22Rv1 (cell line): ENCODE results near the gene CALHM1.

Experiments used
- H3K27ac ChIP-seq: fragments of 450-650 bp; 2 replicates; pipeline ENCODE4 v1.5.1; 2017
- ZFX ChIP-seq: fragments of 450-650 bp; IDR thresholded peaks from 2 replicates; pipeline ENCODE4 v1.6.1; 2017; ENCODE audit warnings: antibody characterized with exemption, borderline replicate concordance
- TF ChIP-seq, protein P1 (sequence below): fragments of 450-650 bp; IDR thresholded peaks from 2 replicates; pipeline ENCODE4 v1.5.1; 2017; ENCODE audit warnings: mild to moderate bottlenecking

Gene CALHM1

DNA sequence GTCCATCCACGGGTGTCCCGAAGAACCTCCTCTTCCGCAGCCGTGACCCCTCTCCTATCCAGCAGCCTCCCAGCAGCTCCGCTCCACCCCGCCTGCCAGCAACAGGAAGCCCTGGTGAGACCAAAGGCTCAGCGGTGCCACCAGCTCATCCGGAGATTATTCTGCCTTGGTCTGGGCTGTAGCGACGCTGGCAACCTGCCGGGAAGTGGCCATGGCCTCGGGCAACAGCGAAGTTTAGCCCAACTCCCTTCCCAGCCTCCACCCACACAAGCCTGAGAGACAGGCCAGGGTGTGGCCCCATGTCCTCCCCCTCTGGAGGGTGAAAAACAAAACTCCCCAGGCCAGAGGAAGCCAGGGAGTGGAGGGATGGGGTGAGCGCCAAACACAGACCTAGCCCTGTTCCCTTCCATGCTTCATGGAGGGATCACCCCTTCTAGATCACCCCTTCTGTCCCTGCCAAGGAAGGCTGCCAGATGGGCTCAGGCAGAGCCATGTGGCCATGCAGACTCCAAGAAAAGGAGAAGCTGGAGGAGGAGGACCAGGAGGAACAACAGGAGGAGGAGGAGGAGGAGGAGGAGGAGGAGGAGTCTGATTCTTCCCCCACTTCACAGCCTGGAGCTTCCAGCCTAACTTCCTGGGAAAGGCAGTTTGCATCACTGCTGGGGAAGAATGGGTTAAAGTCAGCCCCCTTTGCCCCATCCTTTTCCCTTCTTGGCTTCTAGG lies 7.4 kb downstream of the CALHM1 start:
- TF ChIP-seq, protein P1, sequence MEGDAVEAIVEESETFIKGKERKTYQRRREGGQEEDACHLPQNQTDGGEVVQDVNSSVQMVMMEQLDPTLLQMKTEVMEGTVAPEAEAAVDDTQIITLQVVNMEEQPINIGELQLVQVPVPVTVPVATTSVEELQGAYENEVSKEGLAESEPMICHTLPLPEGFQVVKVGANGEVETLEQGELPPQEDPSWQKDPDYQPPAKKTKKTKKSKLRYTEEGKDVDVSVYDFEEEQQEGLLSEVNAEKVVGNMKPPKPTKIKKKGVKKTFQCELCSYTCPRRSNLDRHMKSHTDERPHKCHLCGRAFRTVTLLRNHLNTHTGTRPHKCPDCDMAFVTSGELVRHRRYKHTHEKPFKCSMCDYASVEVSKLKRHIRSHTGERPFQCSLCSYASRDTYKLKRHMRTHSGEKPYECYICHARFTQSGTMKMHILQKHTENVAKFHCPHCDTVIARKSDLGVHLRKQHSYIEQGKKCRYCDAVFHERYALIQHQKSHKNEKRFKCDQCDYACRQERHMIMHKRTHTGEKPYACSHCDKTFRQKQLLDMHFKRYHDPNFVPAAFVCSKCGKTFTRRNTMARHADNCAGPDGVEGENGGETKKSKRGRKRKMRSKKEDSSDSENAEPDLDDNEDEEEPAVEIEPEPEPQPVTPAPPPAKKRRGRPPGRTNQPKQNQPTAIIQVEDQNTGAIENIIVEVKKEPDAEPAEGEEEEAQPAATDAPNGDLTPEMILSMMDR = no peak
- TF ChIP-seq ZFX = no peak
- peak overlapping the region; percentile 91 for H3K27ac ChIP-seq

DNA sequence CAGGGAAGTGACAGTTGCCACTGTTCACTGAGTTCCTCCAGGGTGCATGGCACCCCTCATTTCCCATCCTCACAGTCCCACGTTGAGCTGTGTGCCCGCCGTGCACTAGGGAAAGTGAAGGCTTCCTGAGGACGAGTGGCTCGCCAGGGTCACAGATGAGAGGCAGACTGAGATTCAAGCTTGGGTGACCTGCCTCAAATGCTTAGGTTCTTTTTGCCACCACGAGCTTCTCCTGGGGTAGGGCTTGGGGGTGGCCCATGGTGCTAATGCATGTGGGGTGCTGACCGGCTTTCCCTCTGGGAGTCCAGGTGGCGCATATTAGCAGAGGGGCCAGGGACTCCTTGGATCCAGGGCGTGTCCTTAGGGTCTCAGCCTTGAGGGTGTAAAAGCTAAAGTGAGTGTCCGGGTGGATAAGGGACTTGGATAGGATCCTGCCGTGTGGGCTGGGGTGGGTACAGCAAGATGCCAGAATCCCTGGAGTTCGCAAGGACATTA lies 8.5 kb downstream of the CALHM1 start:
- peak overlapping the region; percentile 91 for H3K27ac ChIP-seq
- TF ChIP-seq, protein P1 = no peak
- TF ChIP-seq ZFX = no peak

DNA sequence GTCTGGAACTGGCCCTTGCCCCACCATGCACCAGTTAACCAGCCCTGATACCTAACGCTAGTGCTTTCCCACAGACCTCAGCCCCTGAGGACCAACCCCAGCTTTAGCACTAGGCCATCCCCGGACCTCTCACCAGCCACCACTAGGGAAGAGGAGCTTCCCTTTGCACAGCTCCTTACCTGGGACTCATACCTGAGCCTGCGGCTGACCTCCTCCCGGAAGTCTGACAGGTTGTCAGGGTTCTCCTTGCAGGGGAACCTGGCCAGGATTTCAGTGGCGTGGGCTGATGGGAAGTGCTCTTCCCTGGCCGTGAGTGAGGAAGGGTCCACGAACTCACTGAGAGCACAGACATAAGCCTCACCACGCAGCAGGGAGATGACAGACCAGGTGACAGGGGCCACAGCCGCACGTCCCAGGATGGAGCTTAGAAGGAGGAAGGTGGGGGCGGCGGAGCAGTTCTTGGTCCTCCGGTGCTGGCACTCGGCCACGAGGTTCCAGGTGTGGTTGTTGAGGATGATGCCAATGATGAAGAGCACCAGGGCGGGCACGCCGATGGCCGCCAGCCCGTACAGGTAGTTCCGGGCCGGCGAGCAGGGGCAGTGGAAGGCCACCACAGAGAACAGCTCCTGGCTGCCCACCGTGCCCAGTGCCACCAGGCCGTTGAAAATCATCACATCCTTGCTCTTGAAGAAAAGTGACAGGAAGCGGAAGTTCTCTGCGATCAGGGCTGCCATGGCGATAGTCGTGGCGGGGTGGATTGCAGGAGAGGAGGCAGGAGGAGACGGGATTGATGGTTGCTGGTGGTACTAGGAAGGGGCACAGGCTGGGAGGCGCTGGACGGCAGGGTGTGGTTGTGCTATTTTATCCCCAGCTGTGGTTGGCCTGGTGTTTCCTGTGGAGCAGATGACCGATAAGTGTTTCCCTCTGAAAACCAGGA lies 9.2 kb downstream of the CALHM1 start:
- H3K27ac ChIP-seq = no peak overlapping the region; the same call in 1 of the 2 replicates
- TF ChIP-seq ZFX = no peak
- TF ChIP-seq, protein P1 = no peak

DNA sequence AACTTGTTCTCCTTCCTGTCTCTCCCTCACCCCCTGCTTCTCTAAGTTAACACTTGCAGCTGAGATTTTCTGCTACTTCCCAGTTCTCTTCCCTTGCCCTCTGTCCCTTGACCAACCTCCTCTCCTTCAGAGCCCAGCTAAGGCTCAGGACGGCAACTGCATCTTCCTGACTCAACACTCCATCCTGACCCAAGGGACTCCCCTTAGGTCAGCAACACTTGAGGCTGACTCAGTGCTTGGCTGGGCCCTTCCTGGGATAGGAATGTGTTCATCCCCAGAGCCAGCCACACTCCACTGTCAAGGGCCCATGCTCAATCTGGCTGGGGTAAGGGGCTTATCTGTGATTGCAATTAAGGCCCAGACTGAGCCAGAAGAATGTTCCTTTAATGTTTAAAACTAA lies 10.0 kb downstream of the CALHM1 start:
- no peak for TF ChIP-seq ZFX
- TF ChIP-seq, protein P1 = no peak
- H3K27ac ChIP-seq = peak overlapping the region; percentile 17; the same call in 1 of the 2 replicates

DNA sequence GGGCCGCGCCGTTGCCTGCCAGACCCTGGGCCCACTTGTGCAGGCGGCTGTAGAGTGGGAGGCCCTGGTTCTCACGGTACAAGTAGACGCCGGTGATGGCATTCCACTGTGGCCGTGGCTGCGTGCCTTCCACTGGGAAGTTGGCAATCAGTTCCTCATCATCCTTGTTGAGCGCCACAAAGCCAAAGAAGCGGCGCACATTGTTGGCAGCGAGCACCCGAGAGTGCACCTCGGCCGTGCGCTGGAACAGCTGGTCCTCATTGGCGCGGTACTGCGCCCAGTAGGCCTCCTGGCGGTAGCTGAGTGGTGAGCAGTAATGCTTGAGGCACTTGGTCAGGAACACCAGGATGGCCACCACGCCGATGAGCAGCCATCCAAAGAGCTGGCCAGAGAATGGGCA lies 11.5 kb downstream of the CALHM1 start:
- TF ChIP-seq, protein P1 = no peak
- no peak for TF ChIP-seq ZFX
- H3K27ac ChIP-seq = 0 out of 2 replicates have a peak overlapping the region, but pooled peaks have one; percentile 25

DNA sequence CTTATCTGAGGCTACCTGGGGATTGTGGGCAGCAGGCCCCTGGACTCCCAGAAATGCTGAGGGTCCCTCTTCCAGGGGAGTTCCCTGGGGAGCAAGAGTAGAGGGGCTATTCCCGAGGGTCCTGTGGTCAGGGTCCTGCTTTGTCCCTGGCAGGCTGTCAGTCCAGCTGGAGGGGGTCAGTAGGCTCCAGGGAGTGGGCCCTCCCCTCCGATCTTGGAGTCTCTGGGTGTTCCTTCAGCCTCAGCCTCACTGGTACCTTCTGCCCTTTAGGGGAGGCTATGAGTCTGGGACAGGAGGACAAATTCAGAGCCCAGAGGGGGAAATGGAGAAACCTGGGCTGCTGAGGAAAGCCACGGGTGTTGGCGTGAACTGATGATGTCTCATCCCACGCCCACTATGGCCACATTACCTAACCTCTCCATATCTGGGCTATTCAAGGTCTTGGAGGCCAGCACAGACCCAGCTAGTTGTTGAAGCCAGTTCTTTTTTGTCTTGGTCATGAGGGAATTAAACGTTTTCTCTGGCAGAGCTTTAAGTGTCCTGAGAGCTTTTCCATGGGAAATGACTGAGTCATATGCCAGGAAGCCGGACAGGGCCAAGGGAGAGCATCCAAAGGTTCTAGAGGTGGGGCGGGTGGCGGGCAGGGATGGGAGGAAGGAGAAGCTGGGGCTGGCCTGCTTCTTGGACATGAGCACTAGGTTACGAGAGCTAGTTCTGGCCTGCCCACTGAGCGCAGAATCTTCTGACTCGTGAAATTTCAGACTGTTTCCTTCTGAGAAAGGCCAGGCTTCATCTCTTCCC lies 12.7 kb downstream of the CALHM1 start:
- peak overlapping the region; percentile 25; the same call in 1 of the 2 replicates for H3K27ac ChIP-seq
- TF ChIP-seq, protein P1 = no peak
- TF ChIP-seq ZFX = no peak
